Measurements from ENCODE around the gene CUL1. TPM values are rescaled to one million over a fixed set of nuclear protein-coding genes. Genes with fewer than 3 reads are reported as not detected.

Gene CUL1
- total and polyA plus RNA-seq, 8 donors: 32.5 to 59.7 (median 57.8) TPM

DNA sequence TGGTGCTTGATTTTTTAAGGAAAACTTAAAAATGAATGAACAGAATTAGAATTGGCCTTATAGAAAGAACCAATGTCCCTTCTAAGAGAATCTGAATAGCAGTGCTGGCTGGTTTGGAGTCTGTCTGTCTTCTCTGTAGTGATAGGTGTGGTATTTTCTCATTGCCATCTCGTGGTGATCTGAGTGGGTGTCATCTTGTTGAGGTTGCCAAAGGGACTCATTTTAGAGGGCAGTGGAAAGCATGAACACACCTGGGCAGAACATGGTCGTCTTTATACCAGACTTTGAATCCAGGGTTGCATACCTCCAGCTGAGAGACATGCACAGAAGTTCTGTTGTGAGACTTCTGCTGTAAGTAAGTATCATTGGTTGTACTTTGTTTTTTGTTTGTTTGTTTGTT, 15.8 kb downstream of the CUL1 start:
- TF ChIP-seq, protein P1, sequence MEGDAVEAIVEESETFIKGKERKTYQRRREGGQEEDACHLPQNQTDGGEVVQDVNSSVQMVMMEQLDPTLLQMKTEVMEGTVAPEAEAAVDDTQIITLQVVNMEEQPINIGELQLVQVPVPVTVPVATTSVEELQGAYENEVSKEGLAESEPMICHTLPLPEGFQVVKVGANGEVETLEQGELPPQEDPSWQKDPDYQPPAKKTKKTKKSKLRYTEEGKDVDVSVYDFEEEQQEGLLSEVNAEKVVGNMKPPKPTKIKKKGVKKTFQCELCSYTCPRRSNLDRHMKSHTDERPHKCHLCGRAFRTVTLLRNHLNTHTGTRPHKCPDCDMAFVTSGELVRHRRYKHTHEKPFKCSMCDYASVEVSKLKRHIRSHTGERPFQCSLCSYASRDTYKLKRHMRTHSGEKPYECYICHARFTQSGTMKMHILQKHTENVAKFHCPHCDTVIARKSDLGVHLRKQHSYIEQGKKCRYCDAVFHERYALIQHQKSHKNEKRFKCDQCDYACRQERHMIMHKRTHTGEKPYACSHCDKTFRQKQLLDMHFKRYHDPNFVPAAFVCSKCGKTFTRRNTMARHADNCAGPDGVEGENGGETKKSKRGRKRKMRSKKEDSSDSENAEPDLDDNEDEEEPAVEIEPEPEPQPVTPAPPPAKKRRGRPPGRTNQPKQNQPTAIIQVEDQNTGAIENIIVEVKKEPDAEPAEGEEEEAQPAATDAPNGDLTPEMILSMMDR (IDR thresholded peaks at IDR 0.05): no peak
- ATAC-seq (no peak), DNase-seq (no peak)
- H3K4me1 ChIP-seq: peaks cover 9 to 49% of the 10 kb centered on the region in 2 donors
- H3K9me3 ChIP-seq: no peaks in the 10 kb centered on the region
- intact Hi-C loops (cut with DNase I): no loop called here
- no peaks in the 10 kb centered on the region for H3K27me3 ChIP-seq
- no peak overlapping the region for H3K27ac ChIP-seq
- H3K36me3 ChIP-seq: no peaks in the 10 kb centered on the region
- no peak overlapping the region for H3K4me3 ChIP-seq

DNA sequence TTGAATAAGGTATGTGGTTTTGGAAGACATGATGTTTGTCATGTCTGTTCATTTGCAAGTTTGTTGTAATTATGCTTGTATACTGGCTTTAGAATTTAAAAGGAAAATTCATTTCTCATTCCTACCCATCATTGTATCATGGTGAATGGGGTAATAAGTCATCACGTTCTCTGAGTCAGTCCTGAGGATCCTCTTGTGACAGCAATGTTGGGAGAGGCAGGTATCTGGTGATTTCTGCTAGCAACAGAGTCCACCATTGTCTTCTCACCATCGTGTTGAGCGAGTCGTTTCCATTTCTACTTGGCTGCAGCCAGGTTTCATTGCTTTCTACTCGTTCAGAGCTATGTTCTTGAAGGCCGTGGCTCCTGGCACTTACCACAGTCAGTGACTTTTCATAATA, 16.3 kb downstream of the CUL1 start:
- DNase-seq (no peak), ATAC-seq (no peak)
- Histone ChIP-seq H3K27ac (no peak overlapping the region), H3K4me1 (peaks cover 9 to 47% of the 10 kb centered on the region in 2 donors), H3K4me3 (no peak overlapping the region), H3K9me3 (no peaks in the 10 kb centered on the region), H3K27me3 (no peaks in the 10 kb centered on the region), H3K36me3 (no peaks in the 10 kb centered on the region)
- intact Hi-C loops (cut with DNase I): no loop called here
- TF ChIP-seq, protein P1 (IDR thresholded peaks at IDR 0.05): no peak

DNA sequence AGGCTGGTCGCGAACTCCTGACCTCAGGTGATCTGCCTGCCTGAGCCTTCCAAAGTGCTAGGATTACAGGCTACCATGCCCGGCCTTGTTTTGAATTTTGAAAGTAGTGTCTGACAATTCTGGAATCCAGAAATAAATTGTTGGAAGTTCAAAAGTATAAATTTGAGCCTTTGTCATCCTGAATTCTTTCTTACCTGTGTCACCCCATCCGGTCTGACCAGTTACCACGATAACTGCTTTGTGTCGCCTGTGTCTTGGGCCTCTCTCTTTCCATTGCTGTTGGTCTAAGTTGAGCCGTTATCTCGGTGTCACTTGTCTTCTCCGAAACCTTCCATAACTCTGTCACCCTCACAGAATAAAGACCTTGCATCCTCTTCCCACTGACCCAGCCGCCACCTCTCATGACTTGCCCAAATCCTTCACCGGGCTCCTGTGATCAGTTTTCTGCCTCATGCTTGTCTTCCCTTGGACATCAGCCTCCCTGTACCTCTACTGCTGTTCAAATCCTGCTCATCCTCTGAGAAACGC, 18.6 kb downstream of the CUL1 start:
- Histone ChIP-seq H3K36me3 (no peaks in the 10 kb centered on the region), H3K27me3 (no peaks in the 10 kb centered on the region), H3K27ac (no peak overlapping the region), H3K4me3 (no peak overlapping the region), H3K4me1 (peaks cover 11 to 46% of the 10 kb centered on the region in 2 donors), H3K9me3 (no peaks in the 10 kb centered on the region)
- no peak for ATAC-seq
- intact Hi-C loops (cut with DNase I): no loop called here
- TF ChIP-seq, protein P1 (IDR thresholded peaks at IDR 0.05): no peak
- DNase-seq: no peak

DNA sequence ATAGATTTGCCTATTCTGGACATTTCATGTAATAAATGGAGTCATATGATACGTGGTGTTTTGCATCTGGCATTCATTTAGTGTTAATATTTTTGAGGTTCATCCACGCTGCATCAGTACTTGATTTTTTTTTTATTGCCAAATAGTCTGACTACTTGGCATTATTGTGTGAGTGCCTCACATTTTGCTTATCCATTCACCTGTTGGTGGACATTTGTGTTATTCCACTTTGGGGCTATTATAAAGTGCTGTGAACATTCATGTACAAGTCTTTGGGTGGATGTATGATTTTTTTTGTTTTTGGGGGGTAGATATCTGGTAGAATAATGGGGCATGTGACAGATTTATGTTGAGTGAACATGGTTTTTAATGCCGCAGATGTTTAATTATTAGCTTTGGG, 19.7 kb downstream of the CUL1 start:
- H3K36me3 ChIP-seq: no peaks in the 10 kb centered on the region
- intact Hi-C loops (cut with DNase I): no loop called here
- DNase-seq: no peak

DNA sequence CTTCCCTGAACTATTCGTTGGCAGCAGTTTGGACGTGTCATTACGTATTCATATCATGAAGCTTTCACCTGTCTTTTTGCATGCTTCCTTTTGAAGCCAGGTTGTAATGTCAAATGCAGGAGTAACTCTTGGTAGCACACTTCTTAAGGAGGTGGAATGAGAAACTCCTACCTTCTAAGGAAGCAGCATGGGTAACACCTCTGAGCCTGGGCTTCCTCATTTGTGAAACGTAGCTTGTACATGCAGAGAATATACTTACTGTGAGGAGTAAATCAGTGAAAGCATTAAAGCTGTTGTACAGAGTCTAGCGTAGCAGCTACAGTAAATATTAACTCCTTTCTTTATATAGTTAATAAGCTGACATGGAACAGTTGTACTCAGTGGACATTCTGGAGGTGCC, 21.1 kb downstream of the CUL1 start:
- Histone ChIP-seq H3K4me3 (no peak overlapping the region), H3K9me3 (no peaks in the 10 kb centered on the region), H3K27ac (no peak overlapping the region), H3K4me1 (peaks cover 7 to 49% of the 10 kb centered on the region in 2 donors), H3K27me3 (no peaks in the 10 kb centered on the region), H3K36me3 (no peaks in the 10 kb centered on the region)
- DNase-seq (no peak), ATAC-seq (no peak)
- TF ChIP-seq, protein P1 (IDR thresholded peaks at IDR 0.05): no peak
- intact Hi-C loops (cut with DNase I): no loop called here

More for the DNA sequence above, 19.7 kb downstream of the CUL1 start:
- H3K4me1 ChIP-seq: peaks cover 7 to 46% of the 10 kb centered on the region in 2 donors
- no peak overlapping the region for H3K27ac ChIP-seq
- TF ChIP-seq, protein P1 (IDR thresholded peaks at IDR 0.05): no peak
- ATAC-seq: no peak
- no peaks in the 10 kb centered on the region for H3K9me3 ChIP-seq
- H3K4me3 ChIP-seq: no peak overlapping the region
- H3K27me3 ChIP-seq: no peaks in the 10 kb centered on the region

Measured in left lung (tissue), 10 donors.